ENCODE results near the gene CNKSR3.

Gene CNKSR3

DNA sequence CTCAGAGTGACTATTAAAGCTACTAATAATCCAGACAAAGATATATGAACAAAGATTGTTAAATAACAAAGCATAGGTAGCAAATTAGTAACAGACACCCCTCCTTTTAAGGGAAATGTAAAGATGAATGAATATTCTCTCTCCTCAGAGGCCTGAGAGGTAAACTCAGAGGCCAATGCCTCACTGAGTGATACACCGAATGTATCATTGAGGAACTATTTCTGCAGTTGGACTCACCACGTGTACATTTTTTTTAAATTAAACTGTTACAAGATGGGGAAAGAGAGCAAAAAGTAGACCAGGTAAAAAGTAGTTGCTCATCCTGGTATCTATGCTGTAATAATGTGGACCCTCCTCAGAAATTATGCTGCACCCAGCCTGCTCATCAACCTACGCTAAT lies 81.6 kb downstream of the CNKSR3 start:
- no peak overlapping the region for H3K4me3 ChIP-seq (ENCODE audit: low read depth, low read length)
- TF ChIP-seq, protein P1, sequence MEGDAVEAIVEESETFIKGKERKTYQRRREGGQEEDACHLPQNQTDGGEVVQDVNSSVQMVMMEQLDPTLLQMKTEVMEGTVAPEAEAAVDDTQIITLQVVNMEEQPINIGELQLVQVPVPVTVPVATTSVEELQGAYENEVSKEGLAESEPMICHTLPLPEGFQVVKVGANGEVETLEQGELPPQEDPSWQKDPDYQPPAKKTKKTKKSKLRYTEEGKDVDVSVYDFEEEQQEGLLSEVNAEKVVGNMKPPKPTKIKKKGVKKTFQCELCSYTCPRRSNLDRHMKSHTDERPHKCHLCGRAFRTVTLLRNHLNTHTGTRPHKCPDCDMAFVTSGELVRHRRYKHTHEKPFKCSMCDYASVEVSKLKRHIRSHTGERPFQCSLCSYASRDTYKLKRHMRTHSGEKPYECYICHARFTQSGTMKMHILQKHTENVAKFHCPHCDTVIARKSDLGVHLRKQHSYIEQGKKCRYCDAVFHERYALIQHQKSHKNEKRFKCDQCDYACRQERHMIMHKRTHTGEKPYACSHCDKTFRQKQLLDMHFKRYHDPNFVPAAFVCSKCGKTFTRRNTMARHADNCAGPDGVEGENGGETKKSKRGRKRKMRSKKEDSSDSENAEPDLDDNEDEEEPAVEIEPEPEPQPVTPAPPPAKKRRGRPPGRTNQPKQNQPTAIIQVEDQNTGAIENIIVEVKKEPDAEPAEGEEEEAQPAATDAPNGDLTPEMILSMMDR (IDR thresholded peaks at IDR 0.05; ENCODE audit: low read depth, low read length, missing control alignments) = no peak
- no peak for DNase-seq (ENCODE audit: low read depth)

DNA sequence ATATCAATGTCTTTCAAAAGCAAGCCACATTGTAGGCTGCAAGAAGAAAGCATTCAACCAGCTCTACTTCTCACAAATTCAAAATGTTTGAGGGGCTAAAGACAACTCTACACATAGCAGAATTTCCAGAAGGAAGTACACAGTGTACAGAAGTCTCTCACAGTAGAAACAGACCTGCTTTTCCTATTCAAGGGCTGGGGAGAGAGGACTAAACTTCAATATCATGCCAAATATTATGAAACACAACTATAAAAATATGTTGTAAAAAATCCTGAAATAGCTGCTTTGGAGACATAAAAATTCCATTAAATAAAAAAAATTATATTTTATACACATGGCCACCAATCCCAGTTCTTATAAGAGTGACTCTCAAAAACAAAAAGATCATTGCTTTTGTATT lies 83.0 kb downstream of the CNKSR3 start:
- no peak for DNase-seq (ENCODE audit: low read depth)
- TF ChIP-seq, protein P1 (IDR thresholded peaks at IDR 0.05; ENCODE audit: low read depth, low read length, missing control alignments) = no peak
- no peak overlapping the region for H3K4me3 ChIP-seq (ENCODE audit: low read depth, low read length)

DNA sequence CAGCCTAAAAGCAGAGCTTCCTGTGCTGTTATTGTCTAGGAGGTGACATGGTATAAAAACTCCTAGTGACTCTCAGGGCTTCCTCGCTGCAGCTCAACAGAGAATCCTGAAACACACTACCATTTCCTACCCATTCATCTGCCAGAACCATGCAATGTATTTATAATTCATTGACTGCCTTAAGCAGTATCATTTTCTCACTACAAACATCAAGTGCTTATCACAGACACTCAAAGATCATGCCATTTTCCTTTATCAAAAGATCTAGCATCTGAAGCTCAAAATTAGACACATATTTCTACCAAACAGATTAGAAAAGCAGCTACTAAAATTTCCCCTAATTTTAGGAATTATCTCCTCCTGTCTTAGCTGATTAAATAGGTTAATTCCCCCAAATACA lies 83.5 kb downstream of the CNKSR3 start:
- H3K4me3 ChIP-seq (ENCODE audit: low read depth, low read length) = no peak overlapping the region
- no peak for DNase-seq (ENCODE audit: low read depth)
- TF ChIP-seq, protein P1 (IDR thresholded peaks at IDR 0.05; ENCODE audit: low read depth, low read length, missing control alignments) = no peak

DNA sequence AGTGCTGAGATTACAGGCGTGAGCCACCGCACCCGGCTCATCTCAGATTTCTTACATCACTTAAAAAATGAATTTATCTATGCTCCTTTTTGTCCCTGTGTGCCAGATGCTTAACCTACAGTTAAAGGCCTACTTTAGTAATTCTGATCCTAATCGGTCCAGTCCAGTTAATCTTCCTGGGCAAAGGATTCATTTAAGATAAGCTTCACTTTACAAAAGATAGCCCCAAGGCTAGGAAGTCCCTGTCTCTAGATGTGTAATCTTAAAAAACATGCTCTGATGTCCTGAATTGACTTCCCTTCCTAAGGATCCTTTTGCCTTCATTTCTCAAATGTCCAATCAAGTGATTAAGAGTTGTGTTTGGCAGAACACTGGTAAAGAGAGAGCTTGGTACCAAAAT lies 85.5 kb downstream of the CNKSR3 start:
- TF ChIP-seq, protein P1 (IDR thresholded peaks at IDR 0.05; ENCODE audit: low read depth, low read length, missing control alignments) = no peak
- DNase-seq (ENCODE audit: low read depth) = no peak

DNA sequence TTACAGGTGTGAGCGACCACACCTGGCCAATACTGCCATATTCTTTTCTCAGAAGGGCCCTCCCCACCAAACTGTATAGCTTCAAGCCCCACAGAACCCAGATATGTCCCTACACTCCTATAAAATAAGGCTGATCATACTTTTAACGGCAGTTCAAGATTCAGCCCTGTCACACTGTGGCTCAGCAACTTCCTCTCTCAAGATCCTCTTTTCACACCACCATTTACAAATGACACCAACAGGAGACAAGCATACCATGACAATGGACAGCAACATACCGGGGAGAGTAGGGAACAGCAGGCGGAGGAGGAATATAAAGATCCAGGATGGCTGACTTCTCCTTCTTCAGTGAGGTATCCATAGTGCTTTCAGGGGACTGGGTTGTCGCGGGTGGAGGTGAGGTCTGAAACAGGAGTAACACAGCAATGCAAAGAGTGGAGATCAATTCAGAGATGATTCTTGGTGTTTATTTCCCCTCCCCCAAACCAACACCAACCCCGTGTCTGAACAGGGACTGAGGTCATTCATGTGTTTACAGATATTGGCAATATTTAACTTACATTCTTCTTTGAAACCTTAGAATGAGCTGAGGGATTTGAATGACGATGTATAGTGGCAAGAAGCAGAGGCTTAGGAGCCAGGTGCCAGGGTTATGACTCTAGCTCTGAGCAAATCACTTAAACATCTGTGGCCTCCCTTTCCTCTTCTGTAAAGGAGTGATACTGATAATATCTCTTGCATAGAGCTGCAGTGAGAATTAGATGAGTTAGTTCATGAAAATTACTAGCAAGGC lies 96.3 kb downstream of the CNKSR3 start:
- TF ChIP-seq, protein P1 (IDR thresholded peaks at IDR 0.05; ENCODE audit: low read depth, low read length, missing control alignments) = no peak
- DNase-seq (ENCODE audit: low read depth) = no peak
- H3K4me3 ChIP-seq (ENCODE audit: low read depth, low read length) = no peak overlapping the region

More for the DNA sequence above, 85.5 kb downstream of the CNKSR3 start:
- no peak overlapping the region for H3K4me3 ChIP-seq (ENCODE audit: low read depth, low read length)

DNA sequence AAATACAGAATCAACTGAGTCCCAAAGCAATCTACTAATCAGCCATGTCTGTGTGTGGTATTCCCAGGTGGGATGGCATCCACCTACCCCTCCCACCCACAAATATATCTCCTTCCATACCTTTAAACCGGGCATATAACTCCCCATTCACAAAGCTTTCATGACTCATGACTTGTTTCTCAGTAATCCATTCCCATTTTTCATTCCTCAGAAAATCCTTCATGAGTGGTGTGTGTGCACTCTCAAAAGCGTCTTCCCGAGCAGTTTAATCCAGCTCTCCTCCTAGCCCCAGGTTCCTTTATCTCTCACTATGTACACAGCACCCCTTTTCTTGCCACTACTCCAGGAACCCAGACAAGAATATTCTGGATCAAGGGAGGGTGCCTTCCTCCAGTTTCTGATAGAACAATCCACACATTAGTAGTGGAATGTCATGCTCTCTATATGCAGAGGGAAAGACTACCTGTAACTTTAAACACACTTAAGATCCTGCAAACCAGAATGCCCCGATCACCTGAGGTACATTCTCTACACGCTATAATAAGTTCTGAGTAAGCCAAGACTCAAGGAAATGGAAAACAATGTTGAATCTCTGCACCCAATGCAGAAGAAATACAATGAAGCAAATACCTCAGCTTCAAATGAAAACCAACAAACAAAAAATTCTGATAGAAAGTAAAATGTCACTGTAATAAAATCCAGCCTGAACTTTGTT lies 98.2 kb downstream of the CNKSR3 start:
- DNase-seq (ENCODE audit: low read depth) = no peak
- TF ChIP-seq, protein P1 (IDR thresholded peaks at IDR 0.05; ENCODE audit: low read depth, low read length, missing control alignments) = no peak
- H3K4me3 ChIP-seq (ENCODE audit: low read depth, low read length) = no peak overlapping the region
